Brain pericyte (primary cell): ENCODE data around the gene EXT2.

Experiments used
- DNase-seq: peaks from one replicate; pipeline ENCODE4 v3.0.0-alpha.2; 2012; ENCODE audit warnings: low read depth, low spot score

Gene EXT2

DNA sequence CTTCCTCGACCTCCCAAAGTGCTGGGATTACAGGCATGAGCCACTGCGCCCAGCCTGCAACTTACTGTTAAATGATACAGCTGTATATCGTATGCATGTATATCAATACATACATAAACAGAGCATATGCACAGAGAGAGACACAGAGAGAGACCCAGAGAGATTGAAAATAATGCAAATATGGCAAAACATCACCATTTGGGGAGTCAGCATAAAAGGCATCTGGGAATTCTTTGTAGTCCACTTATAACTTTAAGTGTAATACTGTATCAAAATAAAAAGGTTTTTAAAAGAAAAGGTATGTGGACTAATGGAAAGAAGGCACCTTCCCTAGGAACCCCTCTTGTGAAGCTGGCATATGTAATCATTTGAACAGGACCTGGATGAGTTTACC, 192.7 kb downstream of the EXT2 start:
- DNase-seq, result no peak

DNA sequence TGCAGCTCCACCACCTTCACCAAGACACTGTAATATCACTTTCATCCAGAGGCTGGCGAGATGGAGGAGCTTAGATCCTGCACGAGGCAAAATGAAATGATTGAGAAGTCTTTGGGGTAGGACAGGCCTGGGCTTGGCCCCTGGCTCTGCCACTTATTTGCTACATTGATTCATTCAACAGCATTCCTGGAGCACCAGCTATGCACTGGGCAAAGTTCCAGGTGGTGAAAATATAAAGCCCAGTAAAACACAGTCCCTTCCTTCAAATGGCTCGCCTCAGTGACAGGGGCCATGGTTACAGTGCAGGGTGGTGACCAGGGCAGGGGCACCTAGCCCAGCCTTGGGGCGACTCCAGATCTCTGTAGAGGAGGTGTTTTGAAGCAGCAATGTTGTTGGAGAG, 194.7 kb downstream of the EXT2 start:
- no peak for DNase-seq
